CD4-positive, alpha-beta T cell treated with Interleukin-15 for 4 hours (primary cell): ENCODE measurements around the gene USO1.
"Not testable (repeated sequence)": the region's sequence is repeated elsewhere in the genome, so short reads cannot be mapped to it uniquely, and the experiment has no call there.

Experiments
- DNase-seq: peaks from one replicate; pipeline ENCODE4 v3.0.0-alpha.2; 2020; ENCODE audit warnings: low spot score

The USO1 gene

GRCh38 chr4:75771607-75772006 lies 47.2 kb downstream of the USO1 start:
- DNase-seq, result no peak

GRCh38 chr4:75777589-75777988 lies 53.2 kb downstream of the USO1 start:
- no peak for DNase-seq

- DNase-seq, result no peak
Measured at GRCh38 chr4:75779105-75779757, 54.9 kb downstream of the USO1 start.

- DNase-seq, result no peak
Measured at GRCh38 chr4:75781305-75781704, 56.9 kb downstream of the USO1 start.

GRCh38 chr4:75786526-75786925 lies 62.1 kb downstream of the USO1 start:
- DNase-seq, result no peak

- DNase-seq, result no peak
Measured at GRCh38 chr4:75786938-75787337, 62.6 kb downstream of the USO1 start.

- no peak for DNase-seq
Measured at GRCh38 chr4:75790024-75790423, 65.6 kb downstream of the USO1 start.

GRCh38 chr4:75800972-75801371 lies 76.6 kb downstream of the USO1 start:
- no peak for DNase-seq

- not testable (repeated sequence) for DNase-seq
Measured at GRCh38 chr4:75806035-75806434, 81.7 kb downstream of the USO1 start.

- DNase-seq, result no peak
Measured at GRCh38 chr4:75817901-75818300, 93.5 kb downstream of the USO1 start.

- DNase-seq, result no peak
Measured at GRCh38 chr4:75819121-75819520, 94.7 kb downstream of the USO1 start.

GRCh38 chr4:75820197-75820596 lies 95.8 kb downstream of the USO1 start:
- no peak for DNase-seq

GRCh38 chr4:75820676-75821075 lies 96.3 kb downstream of the USO1 start:
- no peak for DNase-seq

GRCh38 chr4:75821216-75821615 lies 96.8 kb downstream of the USO1 start:
- no peak for DNase-seq

- DNase-seq, result no peak
Measured at GRCh38 chr4:75821966-75822365, 97.6 kb downstream of the USO1 start.

- DNase-seq, result no peak
Measured at GRCh38 chr4:75822416-75822815, 98.0 kb downstream of the USO1 start.

GRCh38 chr4:75823812-75824211 lies 99.4 kb downstream of the USO1 start:
- DNase-seq, result no peak

GRCh38 chr4:75830906-75831305 lies 106.5 kb downstream of the USO1 start:
- DNase-seq, result no peak

- DNase-seq, result no peak
Measured at GRCh38 chr4:75831856-75832405, 107.6 kb downstream of the USO1 start.

- no peak for DNase-seq
Measured at GRCh38 chr4:75834095-75834771, 109.9 kb downstream of the USO1 start.

GRCh38 chr4:75834772-75835154 lies 110.4 kb downstream of the USO1 start:
- DNase-seq, result no peak

- DNase-seq, result no peak
Measured at GRCh38 chr4:75841641-75842520, 117.5 kb downstream of the USO1 start.

- no peak for DNase-seq
Measured at GRCh38 chr4:75843596-75843995, 119.2 kb downstream of the USO1 start.
